GM18868 (cell line): ENCODE data around the gene RNF166.
A peak's percentile ranks its signal among the peaks of the same experiment; 100 is the strongest.

Experiments used
- ATAC-seq: cut with Tn5 transposase; IDR thresholded peaks from one replicate; pipeline ENCODE4 v1.9.1; 2021; ENCODE audit warnings: mild to moderate bottlenecking, moderate library complexity; ENCODE audit not compliant: unreplicated experiment

The RNF166 gene

DNA sequence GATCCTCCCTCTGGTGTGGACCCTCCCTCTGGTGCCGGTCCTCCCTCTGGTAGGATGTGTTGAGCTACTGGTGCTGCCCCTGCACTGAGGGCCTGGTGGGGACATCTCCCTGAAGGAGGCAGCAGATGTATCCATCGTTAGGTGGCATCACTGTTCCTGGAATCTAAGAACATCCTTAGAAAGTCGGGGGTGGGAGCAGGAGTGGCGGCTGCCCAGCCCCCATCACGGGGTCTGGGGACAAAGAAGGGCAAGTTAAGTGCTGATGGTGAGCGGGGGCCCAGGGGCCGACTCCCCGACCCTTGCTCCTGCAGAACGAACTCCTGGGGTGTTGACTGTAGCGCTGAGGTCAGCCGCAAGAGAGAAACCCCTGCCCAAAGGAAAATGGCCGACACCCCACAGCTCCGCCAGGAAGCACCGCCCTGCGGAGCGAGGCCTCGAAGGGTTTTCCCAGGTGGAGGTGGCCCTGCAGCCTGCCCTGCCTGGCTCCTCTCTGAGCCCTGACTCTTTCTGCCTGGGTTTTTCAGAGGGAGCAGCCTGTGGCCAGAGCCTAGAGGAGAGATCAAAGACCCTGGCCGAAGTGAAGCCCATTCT is 5.6 kb upstream of the RNF166 start:
- ATAC-seq: no peak

DNA sequence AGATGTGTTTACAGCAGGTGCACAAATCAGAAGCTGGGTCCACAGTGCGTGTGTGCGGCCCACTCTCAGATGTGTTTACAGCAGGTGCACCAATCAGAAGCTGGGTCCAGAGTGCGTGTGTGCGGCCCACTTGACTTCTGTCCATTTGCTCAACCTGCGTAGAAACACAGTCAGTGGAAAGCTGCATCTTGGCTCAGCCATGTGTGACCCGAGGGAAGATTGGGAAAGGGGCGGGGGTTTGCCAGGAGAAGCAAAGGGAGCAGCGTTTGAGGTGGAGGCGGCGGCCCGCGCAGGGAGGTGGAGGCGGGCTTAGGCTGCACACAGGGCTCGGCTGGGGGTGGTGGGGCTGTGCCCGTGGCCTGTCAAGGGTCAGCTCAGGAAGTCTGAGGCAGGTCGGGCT is 4.3 kb upstream of the RNF166 start:
- ATAC-seq: no peak

DNA sequence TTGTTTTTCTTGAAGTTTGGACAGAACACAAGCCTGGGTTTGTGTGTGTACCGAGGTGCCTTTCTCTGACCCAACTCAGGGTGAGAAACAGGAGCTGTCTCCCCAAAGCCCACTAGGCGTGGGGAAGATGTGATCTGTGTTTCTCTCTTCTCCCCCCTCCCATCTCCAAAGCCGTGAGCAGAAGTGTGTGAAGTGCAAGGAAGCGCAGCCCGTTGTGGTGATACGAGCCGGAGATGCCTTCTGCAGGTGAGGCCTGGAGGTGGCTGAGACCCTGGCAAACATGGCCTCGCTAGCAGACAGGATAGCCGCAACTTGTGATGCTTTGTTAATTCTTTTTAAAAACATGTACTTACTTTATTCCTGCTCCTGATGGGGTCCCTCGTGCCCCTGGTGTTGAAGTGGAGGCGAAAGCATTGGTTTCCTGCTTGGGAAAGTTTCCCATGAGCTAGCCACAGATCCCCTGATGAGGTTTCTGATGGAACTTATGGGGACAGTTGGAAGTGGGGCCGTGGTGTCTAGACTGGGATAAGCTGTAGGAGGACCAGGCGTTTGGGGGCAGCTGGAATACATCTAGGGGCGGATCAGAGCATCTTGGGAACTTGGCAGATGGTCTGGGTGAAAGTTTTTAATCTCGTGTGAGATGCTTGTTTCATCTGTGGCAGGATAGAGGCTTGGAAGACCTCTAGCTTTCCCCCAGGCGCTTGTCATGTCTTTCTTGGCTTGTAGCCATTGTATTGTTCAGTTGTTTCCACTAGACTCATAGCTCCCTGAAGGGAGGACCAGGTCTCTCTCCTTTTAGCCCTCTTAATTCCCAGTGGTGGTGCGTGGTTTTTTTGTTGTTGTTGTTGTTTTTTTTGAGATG is 988 bp upstream of the RNF166 start:
- no peak for ATAC-seq

DNA sequence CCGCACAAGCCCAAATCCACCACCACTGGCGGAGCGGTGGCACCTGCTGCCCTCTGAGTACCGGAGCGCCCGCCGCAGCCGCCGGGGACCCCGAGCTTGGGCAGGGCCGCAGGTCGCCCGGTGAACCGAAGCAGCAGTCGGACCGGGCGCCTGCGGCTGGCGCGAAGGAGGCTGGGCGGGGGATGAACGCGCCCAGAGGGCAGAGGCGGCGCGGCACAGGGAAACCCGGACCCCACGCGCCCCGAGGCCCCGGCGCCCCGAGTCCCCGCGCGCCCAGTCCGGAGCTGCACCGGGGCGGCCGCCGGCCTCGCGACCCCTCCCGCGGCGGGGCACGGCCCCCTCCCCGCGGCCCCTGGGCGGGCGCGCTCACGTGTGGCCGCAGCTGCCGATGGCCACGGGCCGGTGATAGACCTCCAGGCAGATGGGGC is 393 bp downstream of the RNF166 start:
- ATAC-seq: peak; percentile 7

DNA sequence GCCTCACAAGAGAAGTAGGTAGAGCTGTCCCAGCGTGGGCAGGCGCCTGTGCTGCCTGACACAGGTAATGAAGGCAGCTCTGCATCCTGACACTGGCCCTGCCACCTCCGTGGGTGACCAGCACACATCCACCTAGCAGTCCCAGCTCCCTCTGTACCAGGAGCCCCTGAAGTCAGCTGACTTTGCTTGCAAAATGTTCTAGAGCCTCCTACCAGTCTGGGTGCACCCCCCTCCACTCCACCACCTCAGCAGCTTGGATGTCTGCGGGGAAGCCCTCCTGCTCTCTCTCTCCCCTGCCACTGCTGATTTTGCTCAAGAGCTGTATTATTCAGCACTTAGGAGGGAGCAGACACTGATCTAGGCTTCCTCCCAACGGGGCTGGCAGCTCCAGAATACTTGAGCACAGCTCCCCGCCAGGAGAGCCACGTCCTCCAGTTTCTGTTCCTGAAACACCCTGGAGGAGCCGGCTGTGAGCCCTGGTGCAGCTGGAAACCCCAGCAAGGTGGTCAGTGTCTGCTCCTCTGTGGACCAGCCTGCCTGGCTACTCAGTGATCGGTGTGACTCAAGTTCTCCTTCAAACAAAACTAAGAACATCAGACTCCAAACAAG is 1.0 kb downstream of the RNF166 start:
- ATAC-seq: no peak

DNA sequence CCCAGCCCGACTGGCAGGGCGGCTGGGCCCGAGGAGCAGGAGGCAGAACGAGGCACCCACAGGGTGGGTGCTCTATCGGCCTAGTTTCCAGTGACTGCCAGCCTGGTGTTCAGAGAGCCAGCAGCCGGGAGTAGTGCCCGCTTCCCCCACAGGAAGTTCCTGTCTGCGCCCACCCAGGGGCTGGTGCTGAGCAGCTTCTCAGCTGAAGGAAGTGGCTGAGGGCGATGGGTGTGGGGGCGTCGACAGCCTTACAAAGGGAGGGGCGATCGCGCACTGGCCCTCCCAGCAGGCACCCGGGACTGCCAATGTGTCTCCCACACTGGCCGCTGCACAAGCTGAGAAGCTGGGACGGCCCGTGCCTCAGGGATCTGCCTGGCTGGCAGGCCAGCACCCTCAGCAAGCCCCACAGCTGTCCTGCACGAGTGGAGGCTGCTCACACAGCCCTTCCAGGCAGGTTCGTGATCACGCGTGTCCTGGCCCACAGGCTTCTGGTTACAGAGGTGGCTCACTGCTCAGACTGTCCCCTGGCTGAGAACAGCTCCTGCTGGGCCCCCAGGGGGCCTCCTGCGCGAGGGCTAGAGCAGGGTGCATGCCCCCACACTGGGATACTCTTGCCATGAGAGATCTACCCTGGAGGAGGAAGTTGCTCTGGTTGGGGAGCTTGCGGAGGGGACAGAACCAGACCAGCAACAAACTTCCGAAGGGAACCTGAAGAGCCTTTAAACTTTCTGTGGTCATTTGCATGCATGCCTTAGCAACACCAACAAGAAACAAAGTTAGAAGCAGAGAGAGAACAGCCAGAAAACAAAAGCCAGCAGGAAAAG is 2.5 kb downstream of the RNF166 start:
- no peak for ATAC-seq

DNA sequence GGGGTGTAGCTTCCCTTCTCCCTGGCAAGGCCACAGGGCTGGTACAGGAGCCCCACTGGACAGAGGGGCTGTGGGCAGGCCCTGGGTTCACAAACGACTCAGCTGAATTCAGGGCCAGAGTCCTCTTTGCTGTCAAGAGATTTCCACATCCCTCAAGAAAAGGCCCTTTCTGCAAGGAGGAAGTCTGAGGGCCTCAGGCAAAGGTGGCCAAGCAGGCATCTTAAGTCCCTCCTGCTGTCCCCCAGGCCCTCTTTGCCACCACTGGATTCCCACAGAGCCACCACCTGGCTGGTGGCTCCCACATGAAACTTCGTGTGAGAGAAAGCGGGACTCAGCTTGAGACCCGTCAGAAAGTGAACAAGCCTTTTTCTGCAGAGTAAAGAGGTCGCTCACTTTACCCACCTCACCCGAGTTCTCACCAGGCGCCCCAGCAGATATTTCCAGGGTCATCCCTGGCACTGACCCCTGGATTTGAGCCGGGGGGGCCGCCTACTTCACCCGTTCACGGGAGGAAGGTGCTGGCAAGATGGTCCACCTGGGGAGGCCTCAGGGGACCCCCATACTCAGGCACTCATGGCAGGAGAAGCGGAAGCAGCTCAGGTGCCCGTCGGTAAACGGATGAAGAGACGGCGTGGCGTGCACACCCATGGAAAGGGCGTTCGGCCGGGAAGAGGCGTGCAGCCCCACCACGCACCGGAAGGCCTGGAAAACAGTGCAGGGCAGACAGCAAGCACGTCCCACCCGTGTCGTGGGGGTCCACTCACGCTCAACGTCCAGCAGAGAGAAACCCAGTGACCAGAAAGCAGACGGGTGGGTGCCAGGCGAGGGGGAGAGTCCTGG is 3.6 kb downstream of the RNF166 start:
- ATAC-seq: no peak

DNA sequence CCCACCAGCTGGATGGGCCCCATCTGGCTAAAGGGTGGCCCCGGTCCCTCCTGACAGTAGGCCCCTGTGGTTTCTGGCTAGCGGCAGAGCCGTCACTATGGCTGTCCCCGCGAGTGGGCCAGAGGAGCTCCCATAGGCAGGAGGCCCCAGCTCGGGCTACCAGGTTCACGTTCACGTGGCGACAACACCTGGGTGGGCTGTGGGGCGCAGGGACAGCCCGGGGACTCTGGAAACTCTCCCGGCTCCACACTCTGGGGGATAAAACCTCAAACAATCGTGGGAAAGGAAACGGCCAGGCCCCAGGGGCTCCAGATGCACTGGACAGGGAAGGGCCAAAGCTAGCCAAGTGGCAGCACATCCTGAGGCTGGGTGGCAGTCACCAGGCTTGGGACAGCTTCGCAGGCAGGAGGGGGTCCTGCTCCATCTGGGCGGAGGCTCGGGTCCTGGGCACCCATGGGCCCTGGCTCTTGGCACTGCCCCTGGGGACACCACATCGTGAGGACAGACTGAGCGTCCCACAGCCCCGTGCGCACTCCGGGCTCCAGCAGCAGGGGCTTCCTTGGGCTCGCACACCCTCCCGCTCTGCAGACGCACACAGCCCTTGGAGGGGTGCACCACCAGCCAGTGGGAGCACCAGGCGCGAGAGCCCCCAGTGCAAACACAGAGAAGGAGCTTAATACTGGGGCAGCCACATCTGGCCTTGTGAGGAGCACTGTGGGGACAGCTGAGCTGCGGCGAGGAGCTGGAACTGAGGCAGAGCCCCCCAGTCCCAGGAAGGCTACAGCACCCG is 4.4 kb downstream of the RNF166 start:
- ATAC-seq: no peak

DNA sequence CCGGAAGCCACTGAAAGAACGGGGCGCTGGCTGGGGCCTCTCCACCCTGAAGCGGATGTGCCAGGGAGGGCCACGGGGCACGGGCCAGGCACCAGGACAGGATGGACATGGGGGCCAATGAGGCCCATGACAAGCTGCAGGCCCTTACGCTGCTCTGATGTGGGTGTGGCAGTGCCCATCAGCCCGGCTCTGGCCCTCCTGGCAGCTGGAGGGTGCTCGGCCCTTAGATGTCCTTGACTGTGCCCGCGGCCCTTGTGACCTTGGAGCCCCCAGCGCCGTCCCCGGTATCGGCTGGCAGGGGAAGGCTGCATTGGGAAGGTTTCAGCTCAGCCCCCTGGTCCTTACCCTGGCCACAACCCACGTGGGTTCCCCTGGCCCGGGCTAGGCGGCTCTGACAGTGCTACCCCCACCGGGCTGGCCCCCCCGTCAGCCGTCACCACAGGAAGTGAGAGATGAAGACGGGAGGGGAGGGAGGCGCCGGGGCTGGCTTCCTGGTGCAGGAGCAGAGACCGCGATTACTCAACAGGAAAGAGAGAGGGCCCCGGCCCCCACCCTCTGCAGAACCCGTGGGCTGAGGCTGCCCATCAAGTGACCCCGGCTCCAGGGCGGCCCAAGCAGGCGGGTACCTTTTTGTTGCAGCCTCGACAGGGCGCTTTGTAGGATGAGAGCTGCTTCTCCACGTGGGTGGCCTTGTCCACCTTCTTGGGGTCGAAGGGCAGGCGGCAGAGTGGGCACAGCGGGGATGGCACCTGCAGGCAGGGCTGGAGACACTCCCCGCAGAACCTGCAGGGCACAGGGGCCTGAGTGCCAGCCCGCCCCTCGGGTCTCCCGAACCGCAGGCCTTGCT is 5.3 kb downstream of the RNF166 start:
- peak; percentile 75 for ATAC-seq

DNA sequence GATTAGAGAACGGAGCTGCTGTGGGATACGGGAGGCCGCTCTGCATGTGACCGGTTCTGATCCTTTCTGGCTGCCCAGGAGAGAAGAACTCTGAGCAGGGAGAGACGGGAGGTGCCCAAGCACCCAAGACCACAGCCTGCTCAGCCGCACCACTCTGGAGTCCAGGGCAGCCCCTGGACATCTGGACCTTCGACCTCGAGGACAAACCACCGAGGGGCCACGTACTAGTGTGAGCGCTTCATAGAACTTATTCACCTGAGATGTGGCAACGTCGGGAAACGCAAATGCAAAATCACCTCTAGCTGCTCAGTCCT is 5.9 kb downstream of the RNF166 start:
- ATAC-seq: no peak

DNA sequence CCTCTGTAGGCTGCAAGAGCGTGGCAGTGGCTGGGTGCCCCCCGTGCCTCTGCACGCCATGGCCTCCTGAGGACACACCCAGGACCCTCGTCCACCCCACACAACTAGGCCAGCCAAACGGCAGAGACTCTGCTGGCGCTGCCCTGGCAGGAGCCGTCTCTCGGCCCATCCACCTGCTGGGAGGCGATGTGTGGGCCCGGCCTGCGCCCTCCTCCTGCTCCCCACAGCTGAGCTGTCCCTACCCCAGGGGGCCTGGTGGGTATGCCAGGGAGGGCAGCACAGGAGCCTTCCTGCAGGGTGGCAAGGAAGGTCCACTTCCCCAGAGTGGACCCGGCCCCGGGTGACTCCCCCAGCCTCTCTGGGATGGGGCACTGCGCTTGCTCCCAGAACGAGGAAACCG is 7.0 kb downstream of the RNF166 start:
- ATAC-seq: no peak

DNA sequence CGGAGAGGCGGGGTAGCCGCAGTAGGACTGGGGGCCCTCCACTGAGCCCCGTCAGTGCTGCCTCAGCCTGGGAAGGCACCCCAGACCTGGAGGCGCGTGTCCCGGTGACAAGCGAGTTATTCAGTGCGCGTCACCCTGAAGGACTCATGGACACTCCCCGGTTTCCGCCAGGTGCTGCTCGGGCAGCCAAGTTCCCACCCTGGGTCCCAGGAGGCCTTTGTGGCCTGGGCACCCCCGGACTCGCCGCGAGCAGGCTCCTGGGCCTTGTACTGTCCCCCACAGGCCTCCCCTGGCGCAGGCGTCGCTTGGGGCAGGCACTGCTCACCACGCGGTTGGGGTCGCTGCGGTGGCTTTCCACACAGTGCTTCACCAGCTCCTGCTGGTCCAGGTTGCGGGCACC is 7.6 kb downstream of the RNF166 start:
- ATAC-seq: no peak

DNA sequence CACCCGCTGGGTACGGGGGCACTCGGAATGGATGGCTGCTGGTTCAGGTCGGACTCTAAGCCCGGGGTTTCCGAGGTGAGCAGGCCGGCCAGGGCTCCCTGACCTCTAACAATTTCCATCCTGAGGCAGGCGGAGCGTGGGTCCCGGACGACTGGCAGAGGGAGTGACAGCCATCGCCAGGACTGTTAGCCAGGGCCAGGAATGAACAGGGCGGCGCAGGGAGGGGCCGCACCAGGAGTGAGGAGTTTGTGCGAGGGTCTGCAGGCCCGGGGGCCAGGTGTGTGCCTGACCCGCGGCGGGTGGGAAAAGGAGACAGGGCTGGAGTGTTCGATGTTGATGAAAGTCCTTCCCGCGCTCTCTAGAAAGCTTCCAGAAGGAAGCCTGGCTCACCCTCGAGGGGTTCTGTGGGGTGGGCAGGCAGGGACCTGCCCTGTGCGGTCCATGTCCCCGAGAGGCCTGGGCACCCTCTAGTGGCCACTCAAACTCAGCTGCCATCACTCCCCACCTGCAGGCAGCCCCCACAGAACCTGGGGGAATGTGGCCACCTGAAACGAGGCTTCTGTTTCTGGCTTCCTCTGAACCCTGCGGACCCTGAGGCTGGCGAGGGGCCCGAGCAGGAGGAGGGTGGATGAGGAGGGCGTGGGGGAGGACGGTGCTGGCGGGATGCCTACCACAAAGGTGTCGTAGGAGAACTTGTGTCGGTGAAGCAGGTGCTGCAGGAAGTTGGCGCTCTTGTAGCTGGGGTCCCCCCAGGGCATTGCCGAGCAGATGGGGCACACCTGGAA is 8.2 kb downstream of the RNF166 start:
- no peak for ATAC-seq

DNA sequence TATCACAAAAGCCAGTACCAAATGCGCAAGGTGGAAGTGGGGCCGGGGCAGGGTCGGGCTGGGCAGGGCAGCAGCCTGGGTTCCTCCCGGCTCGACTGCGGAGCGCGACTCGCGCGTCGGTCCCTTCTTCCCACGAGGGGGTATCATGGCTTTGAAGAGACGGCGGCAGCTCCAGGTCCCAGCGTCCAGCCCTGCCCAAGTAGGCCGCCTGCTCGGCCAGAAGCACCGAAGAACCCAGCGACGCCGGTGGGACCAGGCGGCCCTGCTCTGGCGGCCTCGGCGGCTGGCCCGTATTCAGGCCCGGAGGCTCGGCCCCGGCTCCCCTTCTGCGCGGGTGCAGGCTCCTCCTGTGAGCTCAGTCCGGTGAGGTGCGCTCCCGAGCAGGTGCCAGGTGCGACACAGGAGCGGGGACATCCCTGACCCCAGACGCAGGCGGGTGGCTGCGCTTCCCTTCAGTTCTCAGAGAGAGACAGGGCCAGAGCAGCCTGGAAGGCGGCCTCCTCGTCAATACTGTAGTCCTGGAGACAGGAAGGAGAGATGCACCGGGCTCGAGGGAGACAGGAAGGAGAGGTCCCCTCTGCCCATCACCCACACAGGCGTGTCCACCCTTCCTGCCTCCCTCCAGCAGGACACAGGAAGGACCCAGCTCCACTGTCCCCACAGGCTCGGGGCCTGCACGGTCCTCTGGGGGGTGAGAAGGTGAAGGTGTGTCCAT is 8.9 kb downstream of the RNF166 start:
- no peak for ATAC-seq

DNA sequence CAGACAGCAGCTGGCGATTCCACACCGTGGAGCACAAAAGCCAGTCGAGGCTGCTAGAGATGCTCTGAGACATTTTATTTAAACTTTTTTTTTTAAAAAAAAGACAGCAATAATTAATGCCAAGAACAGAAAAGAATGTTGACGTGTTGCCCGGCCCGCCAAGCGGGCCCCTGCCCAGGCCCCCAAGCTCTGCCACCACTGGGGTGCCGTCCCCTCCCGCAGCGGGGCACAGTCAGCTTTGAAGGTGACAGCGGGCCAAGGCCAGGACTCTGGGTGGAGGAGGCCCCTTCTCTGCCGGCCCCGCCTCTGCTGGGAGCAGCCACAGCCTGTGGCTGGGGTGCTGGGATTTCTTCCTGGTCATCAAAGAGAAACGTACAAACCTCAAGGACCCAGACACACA is 9.8 kb downstream of the RNF166 start:
- ATAC-seq: no peak

DNA sequence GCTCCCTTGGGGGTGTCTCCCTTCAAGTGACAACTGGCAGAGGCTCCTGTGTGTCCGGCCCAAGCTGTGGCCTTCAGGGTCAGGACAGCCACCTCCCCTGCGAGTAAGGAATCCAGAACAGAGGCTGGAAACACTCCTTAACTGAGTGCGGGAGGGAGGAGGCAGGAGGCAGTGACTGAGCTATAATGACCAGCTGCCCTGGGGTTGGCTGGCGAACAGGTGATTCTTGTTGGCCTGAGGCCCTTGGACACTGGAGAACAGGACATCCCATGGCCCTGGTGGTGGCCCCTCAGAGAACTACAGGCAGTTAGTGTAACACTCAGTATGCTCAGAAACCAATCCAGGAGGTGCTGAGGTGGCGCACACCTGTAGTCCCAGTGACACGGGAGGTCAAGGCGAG is 10.5 kb downstream of the RNF166 start:
- ATAC-seq: no peak

DNA sequence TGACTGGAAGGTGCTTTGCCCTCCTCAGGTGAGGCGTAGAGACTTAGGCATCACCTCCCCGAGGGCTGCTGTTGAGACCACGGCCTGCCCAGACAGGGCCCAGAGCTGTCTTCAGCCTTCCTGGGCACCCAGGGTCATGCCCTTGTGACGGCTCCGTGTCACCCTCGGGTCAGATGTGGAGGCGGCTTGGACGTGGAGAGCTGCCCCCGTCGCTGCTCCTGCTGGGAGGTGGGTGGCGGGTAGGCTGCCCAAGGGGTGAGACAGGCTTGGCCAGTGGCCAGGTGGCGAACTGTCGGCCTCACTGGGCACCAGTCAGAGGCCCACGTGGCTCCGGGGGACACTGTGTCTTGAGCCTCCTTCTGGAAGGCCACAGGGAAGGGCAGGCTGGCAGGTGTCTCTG is 11.0 kb downstream of the RNF166 start:
- ATAC-seq: no peak
